Stimulated activated CD4-positive, alpha-beta T cell treated with anti-CD3 and anti-CD28 coated beads, Interleukin-12 subunit alpha, Interleukin-12 subunit beta, amount 100 ng/mL, for 4 hours (primary cell): ENCODE results near the gene DHRS7B.
A peak's percentile ranks its signal among the peaks of the same experiment; 100 is the strongest.
"Not testable (repeated sequence)": the region's sequence is repeated elsewhere in the genome, so short reads cannot be mapped to it uniquely, and the experiment has no call there.

ENCODE experiments used
- DNase-seq: peaks from one replicate; pipeline ENCODE4 v3.0.0-alpha.2; 2020

Gene DHRS7B

DNA sequence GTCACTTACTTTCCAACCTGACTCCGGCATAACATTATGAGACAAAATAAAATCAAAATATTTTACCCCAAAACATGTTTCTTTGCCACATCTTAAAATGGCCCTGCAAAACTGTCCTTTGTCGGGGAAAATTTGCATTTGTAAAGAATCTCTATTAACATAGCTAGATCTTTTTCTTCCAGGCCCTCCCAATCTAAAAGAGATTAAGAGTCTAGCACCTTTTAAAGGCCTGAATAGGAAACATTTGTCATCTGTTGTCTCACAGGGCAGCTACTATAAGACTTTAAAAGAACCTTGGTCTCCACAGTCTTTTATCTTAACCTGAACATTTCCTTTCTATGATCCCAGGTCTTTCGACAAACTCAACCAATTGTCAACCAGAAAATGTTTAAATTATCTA lies 18.1 kb upstream of the DHRS7B start:
- DNase-seq, result no peak

DNA sequence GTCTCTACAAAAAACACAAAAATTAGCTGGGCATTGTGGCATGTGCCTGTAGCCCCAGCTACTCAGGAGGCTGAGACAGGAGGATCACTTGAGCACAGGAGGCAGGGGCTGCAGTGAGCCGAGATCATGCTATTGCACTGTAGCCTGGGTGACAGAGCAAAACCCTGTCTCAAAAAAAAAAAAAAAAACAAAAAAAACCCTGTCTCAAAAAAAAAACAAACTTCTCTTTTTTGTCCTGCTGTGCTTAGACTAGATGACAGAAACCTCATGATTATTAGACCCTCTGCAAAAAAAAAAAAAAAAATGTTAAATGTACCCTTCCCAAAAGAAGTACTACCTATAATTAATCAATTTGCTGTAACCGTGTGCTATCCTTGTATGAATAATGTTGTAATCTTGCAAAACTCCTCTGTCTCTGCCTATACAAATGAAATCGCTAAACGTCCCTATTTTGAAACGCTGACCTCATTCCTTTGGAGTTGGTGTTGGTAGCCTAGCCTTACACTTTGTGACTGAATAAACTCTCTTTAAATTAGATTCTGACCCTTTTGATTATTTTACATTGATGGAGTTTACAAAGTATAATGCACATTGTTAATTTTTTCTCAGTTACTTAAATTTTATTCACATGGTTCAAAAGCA lies 13.6 kb upstream of the DHRS7B start:
- no peak for DNase-seq

DNA sequence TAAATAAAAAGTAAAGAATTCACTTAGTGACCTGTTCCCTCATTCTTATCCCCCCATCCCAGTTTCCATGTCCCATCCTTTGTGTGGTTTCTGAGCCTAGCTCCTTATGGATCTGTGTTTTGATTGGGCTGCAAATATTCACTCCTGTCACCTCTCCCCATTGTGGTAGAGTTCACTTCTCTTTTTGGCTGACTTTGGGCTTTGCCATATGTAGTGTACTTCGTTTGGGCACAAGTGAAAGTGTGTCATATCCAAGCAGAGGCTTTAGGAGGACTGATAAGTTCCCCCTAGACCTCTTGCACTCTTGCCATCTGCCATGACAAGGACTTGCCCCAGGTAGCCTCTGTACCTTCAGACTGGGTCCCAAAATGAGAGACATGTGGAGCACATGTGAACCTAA lies 13.0 kb upstream of the DHRS7B start:
- no peak for DNase-seq

DNA sequence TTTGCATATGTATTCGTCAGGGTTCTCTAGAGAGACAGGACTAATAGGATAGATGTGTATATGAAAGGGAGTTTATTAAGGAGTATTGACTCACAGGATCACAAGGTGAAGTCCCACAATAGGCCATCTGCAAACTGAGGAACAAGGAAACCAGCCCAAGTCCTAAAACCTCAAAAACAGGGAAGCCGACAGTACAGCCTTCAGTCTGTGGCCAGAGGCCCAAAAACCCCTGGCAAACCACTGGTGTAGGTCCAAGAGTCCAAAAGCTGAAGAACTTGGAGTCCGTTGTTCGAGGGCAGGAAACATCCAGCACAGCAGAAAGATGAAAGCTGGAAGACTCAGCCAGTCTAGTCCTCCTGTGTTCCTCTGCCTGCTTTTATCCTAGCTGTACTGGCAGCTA lies 12.0 kb upstream of the DHRS7B start:
- DNase-seq, result not testable (repeated sequence)

DNA sequence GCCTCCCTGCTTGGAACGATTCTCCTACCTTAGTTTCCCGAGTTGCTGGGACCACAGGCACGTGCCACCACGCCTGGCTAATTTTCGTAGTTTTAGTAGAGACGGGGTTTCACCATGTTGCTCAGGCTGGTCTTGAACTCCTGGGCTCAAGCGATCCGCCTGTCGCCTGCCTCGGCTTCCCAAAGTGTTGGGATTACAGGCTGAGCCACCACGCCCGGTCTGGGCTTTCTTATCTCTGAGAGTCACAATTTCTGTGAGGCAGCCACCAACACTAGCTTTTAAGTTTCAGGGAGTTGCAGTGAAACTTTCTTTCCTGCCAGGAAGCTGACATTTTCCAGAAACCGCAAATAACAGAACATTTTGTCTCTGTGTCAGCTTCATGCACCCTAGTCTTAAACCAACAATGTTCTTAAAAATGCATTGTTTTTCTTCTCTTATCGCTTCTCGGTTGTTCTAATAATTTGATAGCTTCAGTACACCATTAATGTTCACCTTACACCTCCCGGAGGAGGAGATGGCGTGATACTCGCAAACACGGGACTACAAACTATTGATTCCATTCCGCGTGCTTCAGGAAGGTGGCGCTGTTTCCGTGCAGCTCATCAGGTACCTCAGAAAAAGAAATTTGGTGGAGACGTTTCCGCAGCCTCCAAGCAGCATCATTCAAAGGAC lies 7.4 kb upstream of the DHRS7B start:
- DNase-seq, result peak; percentile 61

DNA sequence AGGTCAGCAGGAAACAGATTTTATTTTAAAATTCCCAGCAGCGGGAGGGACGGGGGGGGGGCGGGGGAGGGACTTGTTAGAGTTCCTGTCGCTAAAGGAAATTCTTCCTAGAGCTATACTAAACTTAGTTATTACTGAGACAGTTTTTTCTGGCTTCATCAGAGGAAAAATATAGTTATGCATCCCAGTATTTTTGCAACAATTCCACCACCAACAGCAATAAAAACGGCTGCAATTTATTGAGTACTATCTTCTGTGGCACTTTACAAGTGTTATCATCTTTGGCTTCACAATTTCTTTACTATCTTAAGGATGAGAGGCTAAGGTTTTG lies 6.9 kb upstream of the DHRS7B start:
- no peak for DNase-seq

DNA sequence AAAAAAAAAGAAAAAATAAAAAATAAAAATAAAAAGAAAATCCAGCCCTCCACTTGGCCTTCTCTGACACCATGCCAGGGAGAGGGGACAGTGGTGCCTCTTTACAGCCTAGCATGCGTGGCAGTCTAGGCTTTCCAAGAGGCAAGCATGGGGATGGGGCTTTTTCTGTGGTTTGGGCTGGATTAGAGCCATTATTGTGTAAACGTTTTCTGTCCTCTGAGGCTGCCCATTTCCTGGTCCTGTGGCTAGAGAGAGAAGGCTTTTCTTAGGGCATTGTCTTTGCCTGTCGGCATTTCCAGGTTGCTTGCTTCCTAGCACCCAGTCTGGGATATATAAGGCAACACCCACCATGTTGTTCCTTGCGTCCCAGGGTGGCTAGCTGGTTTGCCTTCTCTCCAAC lies 2.7 kb upstream of the DHRS7B start:
- DNase-seq, result no peak

DNA sequence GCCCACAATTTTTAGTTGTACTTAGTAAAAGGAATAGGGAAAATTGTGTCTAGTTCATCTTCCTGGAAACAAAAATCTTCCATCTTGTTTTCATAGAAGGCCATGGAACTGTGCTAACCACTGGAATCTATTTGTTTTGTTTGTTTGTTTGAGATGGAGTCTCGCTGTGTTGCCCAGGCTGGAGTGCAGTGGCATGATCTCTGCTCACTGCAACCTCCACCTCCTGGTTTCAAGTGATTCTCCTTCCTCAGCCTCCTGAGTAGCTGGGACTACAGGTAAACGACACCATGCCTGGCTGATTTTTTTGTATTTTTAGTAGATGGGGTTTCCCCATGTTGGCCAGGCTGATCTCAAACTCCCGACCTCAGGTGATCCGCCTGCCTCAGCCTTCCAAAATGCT lies 2.2 kb upstream of the DHRS7B start:
- DNase-seq, result not testable (repeated sequence)

DNA sequence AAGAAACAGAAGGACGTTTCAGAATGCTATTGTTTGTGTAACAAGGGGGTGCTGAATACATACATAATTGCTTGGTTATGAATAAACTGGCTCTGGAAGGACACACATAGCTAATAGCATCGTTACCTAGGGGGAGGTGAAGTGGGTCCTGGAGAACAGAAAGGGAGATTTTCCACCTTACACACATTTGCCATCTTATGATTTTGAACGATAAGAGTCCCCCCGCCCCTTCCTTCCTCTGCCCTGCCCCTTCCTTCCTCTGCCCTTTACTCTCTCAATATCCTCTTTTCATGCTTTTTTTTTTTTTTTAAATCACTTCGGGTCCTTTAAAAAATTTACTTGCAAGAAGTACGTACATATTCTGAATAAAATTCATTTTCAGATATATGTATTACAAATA lies 902 bp upstream of the DHRS7B start:
- peak; percentile 19 for DNase-seq

DNA sequence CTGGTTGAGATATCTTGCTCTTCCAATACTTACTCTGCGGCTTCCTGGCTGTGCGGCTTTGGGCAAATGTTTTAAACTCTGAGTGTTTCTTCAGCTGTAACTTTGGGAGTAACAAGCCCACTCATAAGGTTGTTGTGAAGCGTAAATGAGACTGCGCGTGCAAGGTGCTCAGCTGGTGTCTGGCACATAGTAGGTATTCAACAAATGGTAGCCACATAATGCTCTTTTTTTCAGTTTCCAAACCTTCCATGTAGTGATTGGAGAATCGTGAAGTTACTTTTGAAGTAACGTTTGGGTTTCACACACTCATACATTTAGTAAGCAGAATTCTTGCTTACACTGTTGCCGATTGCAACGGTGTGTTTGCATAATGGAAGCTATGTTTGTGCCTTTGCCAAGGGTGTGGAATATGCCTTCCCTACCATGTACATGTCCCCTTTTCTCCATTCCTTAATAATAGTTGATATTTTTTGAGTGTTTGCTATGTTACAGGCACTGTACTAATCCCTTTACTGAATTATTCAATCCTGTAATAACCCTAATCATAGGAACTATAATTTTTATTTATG lies 829 bp downstream of the DHRS7B start:
- DNase-seq, result no peak

DNA sequence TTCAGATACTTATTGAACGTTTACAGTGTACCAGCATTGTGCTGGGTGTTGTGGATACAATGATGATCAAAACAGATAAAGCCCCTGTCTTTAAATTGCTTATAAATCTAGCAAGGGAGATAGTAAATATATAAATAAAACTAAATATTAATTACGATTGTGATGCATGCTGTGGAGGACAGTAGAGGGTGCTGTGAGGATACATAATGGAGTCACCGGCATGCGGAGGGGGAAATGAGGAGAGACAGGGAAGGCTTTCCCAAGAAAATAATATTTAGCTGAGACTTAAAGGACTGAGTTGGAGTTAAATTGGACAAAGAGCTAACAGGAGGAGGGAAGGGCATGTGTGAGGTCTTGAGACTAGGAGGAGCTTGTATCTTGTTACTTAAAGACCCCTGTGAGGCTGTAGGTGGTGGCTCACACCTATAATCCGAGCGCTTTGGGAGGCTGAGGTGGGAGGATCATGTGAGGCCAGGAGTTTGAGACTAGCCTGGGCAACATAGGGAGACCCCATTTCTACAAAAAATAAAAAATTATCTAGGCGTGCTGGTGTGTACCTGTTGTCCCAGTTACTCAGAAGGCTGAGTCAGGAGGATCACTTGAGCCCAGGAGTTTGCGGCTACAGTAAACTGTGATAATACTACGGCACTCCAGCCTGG lies 2.4 kb downstream of the DHRS7B start:
- no peak for DNase-seq

DNA sequence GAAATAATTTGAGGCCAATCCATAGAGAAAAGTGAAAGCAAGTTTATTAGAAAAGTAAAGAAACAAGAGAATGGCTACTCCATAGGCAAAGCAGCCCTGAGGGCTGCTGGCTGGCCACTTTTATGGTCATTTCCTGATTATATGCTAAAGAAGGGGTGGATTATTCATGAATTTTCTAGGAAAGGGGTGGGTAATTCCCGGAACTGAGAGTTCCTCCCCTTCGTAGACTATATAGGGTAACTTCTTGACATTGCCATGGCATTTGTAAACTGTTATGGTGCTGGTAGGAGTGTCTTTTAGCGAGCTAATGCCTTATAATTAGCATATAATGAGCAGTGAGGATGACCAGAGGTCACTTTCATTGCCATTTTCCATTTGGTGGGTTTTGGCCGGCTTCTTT lies 4.4 kb downstream of the DHRS7B start:
- DNase-seq, result no peak

DNA sequence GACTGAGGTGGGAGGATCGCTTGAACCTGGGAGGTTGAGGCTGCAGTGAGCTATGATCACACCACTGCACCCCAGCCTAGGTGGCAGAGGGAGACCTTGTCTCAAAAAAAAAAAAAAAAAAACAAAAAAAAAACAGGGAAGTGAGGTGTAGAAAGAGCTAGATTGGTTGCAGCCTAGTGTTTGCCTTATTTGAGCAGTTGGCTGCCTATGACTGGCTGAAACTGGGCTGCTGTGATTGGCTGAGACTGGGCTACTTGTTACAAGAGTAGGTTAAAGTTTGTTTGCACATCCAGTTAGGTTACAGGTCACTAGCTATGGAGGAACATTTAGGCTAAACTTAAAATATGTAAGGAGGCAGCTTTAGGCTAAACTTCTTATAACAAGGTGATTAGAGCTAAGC lies 5.7 kb downstream of the DHRS7B start:
- no peak for DNase-seq

DNA sequence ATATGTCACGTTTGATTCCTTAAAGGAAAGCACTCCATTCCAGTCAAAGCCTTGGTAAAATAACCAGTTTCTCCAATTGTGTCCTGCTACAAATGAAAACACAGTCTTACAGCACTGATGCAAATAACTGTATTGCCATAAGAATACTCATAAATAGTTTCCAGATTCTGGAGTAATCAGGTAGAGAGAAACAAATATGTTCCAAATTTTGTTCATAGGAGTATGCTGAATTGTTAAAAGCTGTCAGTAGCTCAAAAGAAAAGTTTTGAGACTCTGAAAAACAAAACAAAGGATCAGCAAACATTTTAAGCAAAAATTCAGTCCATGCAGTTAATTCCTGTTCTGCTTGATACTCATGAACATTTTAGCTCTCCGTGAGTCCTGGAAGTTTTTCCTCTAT lies 7.8 kb downstream of the DHRS7B start:
- DNase-seq, result no peak

DNA sequence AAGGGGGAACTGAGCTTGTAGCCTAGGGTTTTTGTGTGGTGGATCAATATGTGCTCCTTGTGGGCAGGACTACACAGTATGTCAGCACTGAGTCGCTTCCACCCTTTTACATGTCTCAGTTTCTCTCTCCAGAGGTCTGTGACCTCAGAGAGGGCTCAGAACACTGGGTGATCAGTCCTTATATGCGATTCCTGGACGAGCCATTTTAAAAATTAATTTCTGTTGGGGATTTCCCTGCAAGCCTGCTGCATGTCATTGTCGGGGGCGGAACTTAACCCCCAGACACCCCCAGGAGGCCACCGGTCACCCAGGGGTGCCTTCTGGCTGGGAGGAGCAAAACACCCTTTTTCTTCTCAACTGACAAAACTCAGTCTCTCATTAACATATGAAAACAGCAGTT lies 14.1 kb downstream of the DHRS7B start:
- DNase-seq, result no peak

DNA sequence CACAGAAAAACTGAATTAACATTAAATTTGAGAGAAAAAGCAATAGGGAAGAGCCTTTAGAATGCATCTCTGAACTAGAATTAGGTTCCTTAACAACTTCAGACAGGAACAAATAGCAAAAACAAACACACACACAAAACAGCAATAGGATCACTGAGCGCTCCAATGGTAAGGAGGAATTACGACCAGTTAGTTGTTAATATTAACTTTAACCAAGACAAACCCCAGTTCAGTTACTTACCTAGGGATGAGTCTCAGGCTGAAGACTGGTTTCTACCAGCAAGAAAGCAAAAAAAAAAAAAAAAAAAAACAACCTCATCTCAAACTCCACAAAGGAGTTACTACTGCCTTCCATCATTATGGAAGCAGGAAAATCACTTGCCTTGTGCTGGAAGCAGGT lies 14.6 kb downstream of the DHRS7B start:
- DNase-seq, result no peak

DNA sequence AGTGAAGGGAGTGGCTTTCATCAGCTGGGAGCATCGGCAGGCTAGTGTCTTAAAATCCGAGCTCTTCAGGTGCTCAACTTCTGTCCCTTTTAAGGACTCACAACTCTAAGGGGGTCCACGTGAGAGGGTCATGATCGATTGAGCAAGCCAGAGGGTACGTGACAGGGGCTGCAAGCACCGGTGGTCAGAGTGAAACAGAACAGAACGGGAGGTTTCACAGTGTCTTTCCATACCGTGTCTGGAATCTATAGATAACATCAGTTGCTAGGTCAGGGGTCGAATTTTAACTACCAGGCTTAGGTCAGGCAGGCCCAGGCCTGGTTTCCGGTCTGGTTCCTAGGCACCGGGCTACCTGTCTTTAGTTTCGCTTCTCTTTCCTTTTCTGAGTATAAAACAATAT lies 15.3 kb downstream of the DHRS7B start:
- not testable (repeated sequence) for DNase-seq

DNA sequence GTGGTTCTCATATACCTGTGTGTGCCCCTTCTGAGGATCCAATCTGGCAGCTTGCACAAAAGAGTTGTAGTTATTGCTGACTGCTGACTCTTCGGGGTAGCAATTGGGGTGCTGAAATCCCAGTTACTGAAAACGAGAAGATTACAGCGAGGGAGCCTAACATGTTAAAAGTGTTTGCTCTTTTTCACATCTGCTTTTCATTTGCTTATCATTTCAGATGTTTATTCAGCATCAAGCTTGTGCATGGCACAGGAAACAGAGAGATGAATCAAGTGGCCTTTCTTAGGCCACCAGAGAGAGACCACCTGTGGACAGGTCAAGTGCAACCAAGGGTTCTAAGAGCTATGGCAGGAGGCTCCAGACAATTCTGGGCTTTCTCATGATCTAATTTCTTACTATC lies 16.9 kb downstream of the DHRS7B start:
- no peak for DNase-seq

DNA sequence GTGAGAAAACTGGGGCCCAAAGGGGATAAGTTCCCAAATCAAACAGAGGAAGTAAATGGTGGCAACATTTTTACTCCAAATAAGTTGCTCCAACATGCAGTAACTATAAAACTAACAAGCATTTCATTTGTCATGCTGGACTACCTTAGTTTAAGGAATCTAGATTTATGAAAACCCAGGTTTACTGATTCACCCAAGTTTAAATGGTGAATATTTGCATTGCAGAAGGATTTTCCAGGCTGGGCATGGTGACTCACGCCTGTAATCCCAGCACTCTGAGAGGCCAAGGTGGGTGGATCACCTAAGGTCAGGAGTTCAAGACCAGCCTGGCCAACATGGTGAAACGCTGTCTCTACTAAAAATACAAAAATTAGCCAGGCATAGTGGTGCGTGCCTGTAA lies 17.5 kb downstream of the DHRS7B start:
- not testable (repeated sequence) for DNase-seq

DNA sequence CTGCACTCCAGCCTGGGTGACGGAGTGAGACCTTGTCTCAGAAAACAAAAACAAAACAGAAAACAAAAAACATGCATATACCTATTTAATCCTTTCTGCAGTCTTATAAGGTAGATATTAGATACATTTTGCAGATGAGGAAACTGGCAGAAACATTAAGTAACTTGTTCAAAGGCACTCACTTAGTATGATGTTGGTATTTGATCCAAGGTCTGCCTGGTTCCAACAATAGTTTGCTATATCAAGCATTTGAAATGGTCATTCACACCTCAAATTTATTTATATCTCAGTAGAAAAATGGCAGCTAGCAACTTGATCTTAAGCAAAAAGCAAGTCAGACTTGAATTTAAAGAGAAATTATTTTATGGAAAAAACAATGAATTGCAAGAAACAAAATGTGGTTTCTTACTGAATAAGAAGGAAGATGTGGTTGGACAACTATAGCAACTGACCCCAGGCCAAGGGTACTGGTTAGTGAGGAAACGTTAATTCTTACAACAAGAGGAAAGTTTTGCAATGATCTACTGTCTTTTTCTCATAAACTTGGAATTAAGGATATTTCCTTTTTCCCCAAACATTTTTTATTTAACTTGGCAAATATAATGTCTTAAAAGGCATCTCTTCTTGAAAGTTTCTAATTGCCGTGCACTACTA lies 19.7 kb downstream of the DHRS7B start:
- no peak for DNase-seq

DNA sequence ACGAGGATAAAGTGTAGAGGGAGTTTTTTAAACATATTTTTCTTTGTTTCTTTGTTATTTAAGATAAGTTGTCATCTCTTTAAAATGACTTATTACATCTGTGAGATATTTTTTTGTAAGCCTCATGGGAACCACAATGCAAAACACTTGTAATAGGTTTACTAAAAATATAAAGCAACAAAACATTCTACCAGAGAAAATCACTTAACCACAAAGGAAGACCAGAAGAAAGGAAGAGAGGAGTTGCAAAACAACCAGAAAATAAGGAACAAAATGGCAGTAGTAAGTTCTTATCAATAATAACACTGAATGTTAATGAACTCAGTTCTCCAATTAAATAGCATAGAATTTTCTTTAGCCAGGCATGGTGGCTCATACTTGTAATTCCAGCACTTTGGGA lies 22.9 kb downstream of the DHRS7B start:
- DNase-seq, result no peak

DNA sequence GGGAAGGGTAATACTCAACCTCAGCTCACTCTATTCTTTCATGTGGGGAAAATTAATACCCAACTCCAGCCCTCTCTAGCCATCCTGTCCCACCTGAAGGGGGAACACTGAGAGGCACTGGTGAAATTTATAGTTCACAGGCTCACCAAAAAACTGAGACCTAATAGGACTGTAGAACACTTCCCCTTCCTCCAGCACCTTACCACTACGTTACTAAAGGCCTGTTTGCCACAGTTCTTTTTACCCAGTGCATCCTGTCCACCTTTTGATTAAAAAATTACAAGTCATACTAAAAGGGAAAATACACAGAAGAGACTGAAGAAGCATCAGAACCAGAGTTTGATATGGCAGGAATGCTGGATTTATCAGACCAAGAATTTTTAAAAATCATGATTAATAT lies 26.0 kb downstream of the DHRS7B start:
- DNase-seq, result no peak

DNA sequence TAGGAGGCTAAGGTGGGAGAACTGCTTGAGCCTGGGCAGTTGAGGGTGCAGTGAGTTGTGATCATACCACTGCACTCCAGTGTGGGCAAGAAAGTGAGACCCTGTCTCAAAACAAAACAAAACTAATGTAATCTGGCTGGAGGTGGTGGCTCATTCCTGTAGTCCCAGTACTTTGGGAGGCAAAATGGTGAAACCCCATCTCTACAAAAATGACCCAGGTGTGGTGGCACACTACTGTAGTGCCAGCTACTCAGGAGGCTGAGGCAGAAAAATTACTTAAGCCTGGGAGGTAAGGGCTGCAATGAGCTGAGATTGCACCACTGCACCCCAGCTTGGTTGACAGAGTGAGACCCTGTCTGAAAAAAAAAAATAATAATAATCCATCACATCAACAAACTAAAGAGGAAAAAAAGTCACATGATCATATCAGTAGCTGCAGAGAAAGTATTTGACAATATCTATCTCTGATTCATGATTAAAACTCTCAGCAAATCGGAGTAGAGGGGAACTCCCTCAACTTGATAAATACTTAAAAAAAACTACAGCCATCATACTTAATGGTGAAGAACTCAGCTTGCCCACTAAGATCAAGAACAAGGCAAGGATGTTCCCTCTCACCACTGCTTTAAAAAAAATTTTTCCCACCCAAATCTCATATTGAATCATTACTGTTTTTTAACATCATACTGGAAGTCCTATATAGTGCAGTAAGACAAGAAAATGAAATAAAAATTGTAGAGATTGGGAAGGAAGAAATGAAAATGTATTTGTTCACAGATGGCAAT lies 31.0 kb downstream of the DHRS7B start:
- DNase-seq, result no peak
